Lung (tissue), 12 donors: ENCODE results near the gene KLF16. TPM values are rescaled to one million over a fixed set of nuclear protein-coding genes. Genes with fewer than 3 reads are reported as not detected.

Experiments used
- ATAC-seq: fragments of 200-7000 bp; cut with Tn5 transposase; one replicate; pipeline ENCODE4 v1.9.1; 2020; ENCODE audit warnings: moderate number of reproducible peaks; ENCODE audit not compliant: insufficient read depth, low FRiP score
- DNase-seq, 3 donors: peaks; one replicate each; pipeline ENCODE4 v3.0.0-alpha.2; 2013 to 2017
- H3K27ac ChIP-seq, 2 donors: one replicate each; pipeline ENCODE4 v1.5.1; 2013; ENCODE audit warnings: mild to moderate bottlenecking in 2 of 2, moderate library complexity in 2 of 2, control low read depth in 1 of 2, inconsistent platforms in 1 of 2, low read depth in 1 of 2, low read length in 1 of 2
- H3K27me3 ChIP-seq, 3 donors: one replicate each; pipeline ENCODE4 v1.5.1; 2013; ENCODE audit warnings: low read length in 2 of 3; ENCODE audit not compliant: control insufficient read depth in 3 of 3, insufficient read depth in 3 of 3
- H3K36me3 ChIP-seq, 4 donors: one replicate each; pipeline ENCODE4 v1.5.1; 2013; ENCODE audit warnings: low read length in 4 of 4, mild to moderate bottlenecking in 1 of 4, moderate library complexity in 1 of 4; ENCODE audit not compliant: control insufficient read depth in 4 of 4, insufficient read depth in 4 of 4
- H3K4me1 ChIP-seq, 5 donors: one replicate each; pipeline ENCODE4 v1.5.1; 2013; ENCODE audit warnings: low read length in 5 of 5, mild to moderate bottlenecking in 2 of 5, moderate library complexity in 1 of 5; ENCODE audit not compliant: control insufficient read depth in 5 of 5, insufficient read depth in 5 of 5
- H3K4me3 ChIP-seq: one replicate; pipeline ENCODE4 v1.5.1; 2013; ENCODE audit warnings: mild to moderate bottlenecking, control low read depth, moderate library complexity
- H3K9ac ChIP-seq, 2 donors: one replicate each; pipeline ENCODE4 v1.5.1; 2013; ENCODE audit warnings: low read length in 2 of 2, control low read depth in 1 of 2; ENCODE audit not compliant: insufficient read depth in 1 of 2
- H3K9me3 ChIP-seq, 4 donors: one replicate each; pipeline ENCODE4 v1.5.1; 2013; ENCODE audit warnings: low read length in 3 of 4, mild to moderate bottlenecking in 1 of 4, moderate library complexity in 1 of 4; ENCODE audit not compliant: control insufficient read depth in 4 of 4, insufficient read depth in 3 of 4
- WGBS, 2 donors: extraction: QIAGEN DNeasy Blood & Tissue Kit; methylation state at CpG; one replicate each; pipeline ENCODE4 v1.1.7; 2013; 5-methylcytosine and 5-hydroxymethylcytosine counted together
- polyA plus RNA-seq, 2 donors: library from polyadenylated mRNA; stranded (reverse); fragments of 200-250 nt; gene quantifications; one replicate each; pipeline ENCODE4 v1.2.1, GENCODE V29; 2013
- total RNA-seq, 2 donors: library from RNA; depleted of rRNA in 1 of 2; stranded (reverse); fragments of >200 nt in 1 of 2; gene quantifications; one replicate each; pipeline ENCODE4 v1.2.1, GENCODE V29; 2014 to 2021
- TF ChIP-seq, protein P1 (sequence below): IDR thresholded peaks from 2 replicates; pipeline ENCODE4 v1.5.1; 2012; ENCODE audit warnings: mild to moderate bottlenecking; ENCODE audit errors: control extremely low read depth, extremely low read depth
- donor health status: control.
- donor health status: control.
- donor health status: Bipolar disorder and iron deficiency.
- donor health status: healthy.
- donor health status: DM: yes; HTN: yes; CAD: no.

The KLF16 gene
- total and polyA plus RNA-seq, 4 donors: 3.3 to 25.6 (median 15.8) TPM

DNA sequence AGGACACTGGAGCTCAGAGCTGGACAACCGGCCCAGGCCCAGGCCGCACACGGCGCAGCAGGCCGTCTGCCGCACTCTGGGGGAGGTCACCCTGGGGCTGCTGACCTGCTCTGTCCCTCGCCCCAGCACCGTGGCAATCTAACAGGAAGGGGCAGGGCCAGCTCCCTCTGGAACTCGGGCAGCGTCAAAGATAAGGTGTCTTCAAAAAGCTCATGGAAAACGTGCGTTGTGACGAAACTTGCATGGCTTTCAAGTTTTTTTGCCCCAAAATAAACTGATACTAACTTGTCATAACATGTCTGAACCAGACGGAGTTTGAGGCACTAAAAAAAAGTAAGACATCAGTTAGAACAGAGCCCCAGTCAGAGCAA lies 39.1 kb downstream of the KLF16 start:
- 86 to 90% methylated on average over 14 of the region's 14 CpGs for WGBS, 2 donors
- ATAC-seq: no peak
- no peaks in the 10 kb centered on the region for H3K27me3 ChIP-seq
- H3K9ac ChIP-seq: no peak overlapping the region
- peaks cover 0 to 12% (median 0%) of the 10 kb centered on the region in 5 donors for H3K4me1 ChIP-seq
- no peaks in the 10 kb centered on the region for H3K9me3 ChIP-seq
- no peak overlapping the region for H3K4me3 ChIP-seq
- peaks cover 5 to 69% (median 6%) of the 10 kb centered on the region in 4 donors for H3K36me3 ChIP-seq
- no peak overlapping the region for H3K27ac ChIP-seq
- TF ChIP-seq, protein P1, sequence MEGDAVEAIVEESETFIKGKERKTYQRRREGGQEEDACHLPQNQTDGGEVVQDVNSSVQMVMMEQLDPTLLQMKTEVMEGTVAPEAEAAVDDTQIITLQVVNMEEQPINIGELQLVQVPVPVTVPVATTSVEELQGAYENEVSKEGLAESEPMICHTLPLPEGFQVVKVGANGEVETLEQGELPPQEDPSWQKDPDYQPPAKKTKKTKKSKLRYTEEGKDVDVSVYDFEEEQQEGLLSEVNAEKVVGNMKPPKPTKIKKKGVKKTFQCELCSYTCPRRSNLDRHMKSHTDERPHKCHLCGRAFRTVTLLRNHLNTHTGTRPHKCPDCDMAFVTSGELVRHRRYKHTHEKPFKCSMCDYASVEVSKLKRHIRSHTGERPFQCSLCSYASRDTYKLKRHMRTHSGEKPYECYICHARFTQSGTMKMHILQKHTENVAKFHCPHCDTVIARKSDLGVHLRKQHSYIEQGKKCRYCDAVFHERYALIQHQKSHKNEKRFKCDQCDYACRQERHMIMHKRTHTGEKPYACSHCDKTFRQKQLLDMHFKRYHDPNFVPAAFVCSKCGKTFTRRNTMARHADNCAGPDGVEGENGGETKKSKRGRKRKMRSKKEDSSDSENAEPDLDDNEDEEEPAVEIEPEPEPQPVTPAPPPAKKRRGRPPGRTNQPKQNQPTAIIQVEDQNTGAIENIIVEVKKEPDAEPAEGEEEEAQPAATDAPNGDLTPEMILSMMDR: no peak
- no peak for DNase-seq

DNA sequence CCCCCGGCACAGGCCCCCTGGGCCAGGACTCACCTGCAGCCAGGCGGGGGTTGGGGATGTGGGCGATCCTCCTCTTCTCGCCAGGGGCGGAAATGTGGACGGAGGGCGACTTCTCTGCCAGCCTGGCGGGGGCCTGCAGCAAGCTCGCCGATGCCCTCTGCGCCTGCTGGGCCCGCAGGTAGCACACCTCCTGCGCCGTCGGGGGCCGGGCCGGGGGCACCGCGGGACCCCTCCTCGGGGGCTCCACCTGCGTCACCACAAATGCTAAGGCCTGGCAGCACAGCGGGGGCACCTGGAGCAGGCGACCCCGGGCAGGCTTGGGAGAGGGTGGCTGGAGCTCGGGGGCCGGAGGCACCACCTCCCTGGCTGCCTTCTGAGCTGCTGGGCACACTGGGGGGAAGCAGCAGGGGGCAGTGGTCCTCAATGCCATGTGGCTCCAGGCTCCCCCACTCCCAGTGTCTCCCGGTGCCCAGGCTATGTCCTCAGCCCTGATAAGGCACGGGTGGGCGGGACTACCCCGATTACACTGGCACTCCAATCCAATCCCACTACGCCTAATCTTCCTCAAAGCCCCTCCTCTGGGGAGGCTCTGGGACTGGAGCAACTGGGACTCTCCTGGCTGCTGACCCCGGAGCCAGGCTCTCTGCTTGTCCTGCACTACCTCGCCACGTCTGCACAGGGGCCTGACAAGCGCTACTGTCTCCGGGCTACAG lies 39.7 kb downstream of the KLF16 start:
- Histone ChIP-seq H3K27me3 (no peaks in the 10 kb centered on the region), H3K9me3 (no peaks in the 10 kb centered on the region), H3K27ac (no peak overlapping the region), H3K9ac (no peak overlapping the region), H3K4me1 (peaks cover 0 to 14% (median 0%) of the 10 kb centered on the region in 5 donors), H3K36me3 (peaks cover 5 to 71% (median 6%) of the 10 kb centered on the region in 4 donors), H3K4me3 (no peak overlapping the region)
- ATAC-seq (no peak), DNase-seq (no peak)
- TF ChIP-seq, protein P1: no peak
- 92 to 98% methylated on average over 34 to 36 of the region's 36 CpGs for WGBS, 2 donors

DNA sequence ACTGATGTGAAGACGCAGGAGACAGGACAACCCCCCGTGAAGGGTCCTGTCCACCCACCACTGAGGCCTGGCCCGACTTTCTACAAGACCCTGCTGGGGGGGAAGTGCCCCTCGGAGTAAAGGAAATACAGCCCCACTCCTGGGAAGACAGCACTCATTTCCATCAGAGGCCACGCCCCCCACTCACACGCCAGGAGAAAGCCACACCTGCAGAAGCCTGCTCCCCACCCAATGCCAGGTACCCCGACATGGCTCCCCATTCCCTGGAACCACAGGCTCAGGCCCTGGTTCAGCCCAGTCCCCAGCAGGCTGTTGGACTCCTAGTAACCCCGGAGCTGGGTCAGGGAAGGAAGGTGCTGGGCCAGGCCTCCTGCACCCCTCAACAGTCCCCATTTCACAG lies 40.4 kb downstream of the KLF16 start:
- no peak overlapping the region for H3K4me3 ChIP-seq
- H3K27ac ChIP-seq: no peak overlapping the region
- no peak for ATAC-seq
- peaks cover 0 to 14% (median 0%) of the 10 kb centered on the region in 5 donors for H3K4me1 ChIP-seq
- no peaks in the 10 kb centered on the region for H3K27me3 ChIP-seq
- 88 to 91% methylated on average over 8 of the region's 8 CpGs for WGBS, 2 donors
- no peak overlapping the region for H3K9ac ChIP-seq
- H3K9me3 ChIP-seq: no peaks in the 10 kb centered on the region
- H3K36me3 ChIP-seq: peaks cover 7 to 73% (median 10%) of the 10 kb centered on the region in 4 donors
- TF ChIP-seq, protein P1: no peak
- DNase-seq: no peak
